NCI-H128 (cell line): ENCODE measurements around the gene NR2E1.

ENCODE experiments used
- DNase-seq: peaks from one replicate; lab custom pipeline; 2025; ENCODE audit not compliant: unreplicated experiment; lab: John Stamatoyannopoulos, UW

Gene NR2E1

DNA sequence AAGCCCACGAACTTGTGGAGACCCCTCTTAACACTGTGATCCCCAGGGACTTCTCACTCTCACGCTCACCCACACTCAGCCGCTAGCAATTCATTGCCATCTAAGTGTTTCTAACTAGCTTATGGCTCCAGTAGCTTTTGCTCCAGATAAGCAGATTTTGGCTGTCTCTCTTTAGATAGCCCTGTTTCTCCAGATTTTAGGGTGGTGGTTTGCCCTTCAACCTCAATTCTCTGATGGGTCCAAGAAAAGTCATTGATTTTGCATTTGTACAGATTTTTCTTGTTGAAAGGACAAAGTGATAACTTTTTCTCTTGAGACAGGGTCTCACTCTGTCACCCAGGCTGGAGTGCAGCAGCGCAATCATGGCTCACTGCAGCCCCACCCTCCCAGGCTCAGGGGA lies 41.2 kb downstream of the NR2E1 start:
- no peak for DNase-seq

DNA sequence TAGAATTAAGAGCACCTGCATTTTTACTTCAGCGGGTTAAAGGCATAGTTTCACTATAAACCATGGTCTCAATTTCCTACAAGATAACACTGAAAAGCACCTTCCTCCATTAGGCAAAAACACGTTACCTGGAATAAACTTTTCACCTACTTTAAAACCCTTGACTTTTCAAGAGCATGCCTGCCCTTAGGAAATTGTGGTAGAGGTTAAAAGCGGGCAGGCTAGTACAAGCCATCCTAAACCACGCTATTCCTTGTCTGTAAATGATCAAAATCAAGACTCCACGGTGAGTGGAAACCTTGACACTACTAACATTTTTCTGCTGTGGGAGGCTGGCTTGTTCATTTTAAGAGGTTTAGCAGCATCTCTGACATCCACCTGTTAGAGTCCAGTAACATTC lies 43.9 kb downstream of the NR2E1 start:
- no peak for DNase-seq

DNA sequence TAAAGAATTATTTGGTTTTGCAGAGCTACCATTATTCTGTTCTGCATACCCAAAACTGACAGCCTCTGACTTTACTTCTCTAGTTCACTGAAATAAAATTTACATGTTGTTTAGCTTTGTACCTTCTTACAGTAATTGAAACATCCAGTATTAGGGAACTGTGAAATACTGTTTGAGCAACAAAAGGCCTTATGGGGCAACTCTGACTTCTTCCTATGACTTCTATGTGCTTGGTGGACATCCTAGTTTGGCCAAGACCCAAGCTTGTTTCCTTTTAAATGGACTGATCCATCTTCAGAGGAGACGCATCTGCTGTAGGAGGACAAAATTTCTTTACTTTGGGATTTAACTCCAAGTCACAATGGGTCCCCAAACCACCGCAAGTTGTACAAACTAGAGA lies 44.7 kb downstream of the NR2E1 start:
- no peak for DNase-seq

DNA sequence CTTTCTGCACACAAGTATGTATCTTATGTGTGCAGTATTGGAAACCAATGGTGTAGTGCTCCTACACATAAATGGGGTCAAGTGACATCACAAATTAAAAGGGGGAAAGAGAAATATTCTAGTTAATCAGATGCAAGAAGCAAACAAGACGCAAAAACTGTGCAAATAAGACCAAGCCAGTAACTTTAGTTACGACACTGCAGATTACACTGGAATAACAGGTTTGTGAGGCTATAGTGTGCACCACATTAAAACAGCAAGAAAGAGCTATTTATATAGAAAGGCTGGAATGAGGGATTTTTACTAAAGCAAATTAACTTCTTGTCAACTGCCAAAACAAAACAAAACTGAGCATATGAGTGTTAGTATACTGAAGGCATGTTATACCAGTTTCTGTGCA lies 45.8 kb downstream of the NR2E1 start:
- no peak for DNase-seq

GRCh38 chr6:108222064-108222463 lies 56.2 kb downstream of the NR2E1 start:
- no peak for DNase-seq

GRCh38 chr6:108222504-108222903 lies 56.7 kb downstream of the NR2E1 start:
- no peak for DNase-seq

DNA sequence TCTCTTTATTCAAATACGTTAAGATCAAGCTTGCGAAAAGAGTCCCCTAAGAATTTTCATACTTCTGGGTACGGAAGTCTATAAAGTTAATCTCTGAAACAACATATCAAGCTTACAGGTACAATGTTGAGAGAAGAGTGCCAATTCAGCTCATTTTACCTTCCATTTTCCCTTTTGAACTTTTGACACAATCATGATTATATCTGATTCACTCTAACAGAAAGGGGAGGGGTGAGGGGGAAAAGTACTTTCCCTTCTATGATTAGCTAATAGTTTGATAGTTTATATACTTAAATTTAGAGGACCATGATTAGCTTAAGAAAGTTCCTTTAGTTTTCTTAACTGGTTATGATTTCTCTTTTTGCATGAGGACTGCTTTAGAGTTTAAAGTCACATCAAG lies 61.5 kb downstream of the NR2E1 start:
- no peak for DNase-seq

DNA sequence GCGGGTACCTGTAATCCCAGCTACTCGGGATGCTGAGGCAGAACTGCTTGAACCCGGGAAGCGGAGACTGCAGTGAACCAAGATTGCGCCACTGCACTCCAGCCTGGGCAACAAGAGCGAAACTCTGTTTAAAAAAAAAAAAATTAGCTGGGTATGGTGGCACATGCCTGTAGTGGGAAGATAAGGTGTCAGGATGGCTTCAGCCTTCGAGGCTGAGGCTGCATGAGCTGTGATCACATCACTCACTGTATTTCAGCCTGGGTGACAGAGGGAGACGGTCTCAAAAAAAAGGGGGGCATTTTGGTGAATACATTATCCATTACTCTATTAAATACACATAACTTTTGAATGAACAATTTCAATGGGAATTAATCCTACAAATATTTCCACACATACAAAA lies 62.6 kb downstream of the NR2E1 start:
- DNase-seq, result no peak

DNA sequence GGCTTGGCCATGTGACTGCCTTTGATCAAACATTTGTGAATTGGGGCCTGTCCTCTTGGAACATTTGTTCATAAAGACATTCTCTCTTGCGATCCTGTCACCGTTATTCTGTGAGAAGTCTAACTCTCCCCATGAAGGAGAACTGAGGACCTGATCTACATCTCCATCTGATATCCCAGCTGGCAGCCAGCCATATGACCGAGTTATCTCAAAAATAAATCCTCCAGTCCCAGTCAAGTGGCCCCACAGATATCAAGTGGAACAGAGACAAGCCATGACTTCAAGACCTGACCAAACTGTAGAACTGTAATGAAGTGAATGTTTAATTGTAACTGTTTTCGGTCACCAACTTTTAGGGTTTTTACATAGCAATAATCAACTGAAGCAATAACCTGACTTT lies 69.3 kb downstream of the NR2E1 start:
- no peak for DNase-seq

GRCh38 chr6:108236791-108237190 lies 71.0 kb downstream of the NR2E1 start:
- DNase-seq, result no peak

- no peak for DNase-seq
Measured at GRCh38 chr6:108238322-108238721, 72.5 kb downstream of the NR2E1 start.
